Neural progenitor cell (in vitro differentiated cells): ENCODE results near the gene DPP3. TPM values are rescaled to one million over a fixed set of nuclear protein-coding genes. Genes with fewer than 3 reads are reported as not detected.

Experiments used
- DNase-seq: peaks from one replicate; pipeline ENCODE4 v3.0.0-alpha.2; 2016; ENCODE audit warnings: low spot score
- H2AFZ ChIP-seq: fragments of 200-600 bp; sonication (generic); replicated peaks from 2 replicates; pipeline ENCODE4 v1.6.1; 2016; ENCODE audit warnings: antibody characterized with exemption
- H3F3A ChIP-seq: fragments of 200-600 bp; sonication (generic); 2 replicates; pipeline ENCODE4 v1.6.1; 2016; ENCODE audit warnings: antibody characterized with exemption, low read depth
- H3K27ac ChIP-seq: fragments of 200-600 bp; sonication (generic); 2 replicates; pipeline ENCODE4 v1.5.1; 2016; ENCODE audit warnings: mild to moderate bottlenecking
- H3K27me3 ChIP-seq: fragments of 200-600 bp; sonication (generic); 2 replicates; pipeline ENCODE4 v1.6.1; 2016; ENCODE audit warnings: mild to moderate bottlenecking, moderate library complexity
- H3K36me3 ChIP-seq: fragments of 200-600 bp; sonication (generic); 2 replicates; pipeline ENCODE4 v1.5.1; 2016
- H3K4me1 ChIP-seq: fragments of 200-600 bp; sonication (generic); 2 replicates; pipeline ENCODE4 v1.6.1; 2016; ENCODE audit warnings: mixed run types
- H3K4me2 ChIP-seq: fragments of 200-600 bp; sonication (generic); 2 replicates; pipeline ENCODE4 v1.6.1; 2016
- H3K4me3 ChIP-seq: fragments of 200-600 bp; sonication (generic); 2 replicates; pipeline ENCODE4 v1.5.1; 2016
- H3K79me2 ChIP-seq: fragments of 200-600 bp; sonication (generic); 2 replicates; pipeline ENCODE4 v1.6.1; 2016; ENCODE audit warnings: low read depth
- H3K9ac ChIP-seq: fragments of 200-600 bp; sonication (generic); 2 replicates; pipeline ENCODE4 v1.6.1; 2016
- H3K9me3 ChIP-seq: fragments of 200-600 bp; sonication (generic); 2 replicates; pipeline ENCODE4 v1.5.1; 2016; ENCODE audit warnings: low read depth
- H4K20me1 ChIP-seq: fragments of 200-600 bp; sonication (generic); 2 replicates; pipeline ENCODE4 v1.6.1; 2016; ENCODE audit warnings: low read depth
- H3K27ac Mint-ChIP-seq: 3 replicates; pipeline ENCODE4 v1.8.0; 2021; ENCODE audit warnings: mixed read lengths
- H3K27me3 Mint-ChIP-seq: 2 replicates; pipeline ENCODE4 v1.8.0; 2022; ENCODE audit warnings: low read depth, mild to moderate bottlenecking, inconsistent platforms, moderate library complexity, mixed read lengths; ENCODE audit not compliant: insufficient read depth
- H3K36me3 Mint-ChIP-seq: 3 replicates; pipeline ENCODE4 v1.8.0; 2021; ENCODE audit warnings: mixed read lengths
- H3K4me1 Mint-ChIP-seq: 3 replicates; pipeline ENCODE4 v1.8.0; 2021; ENCODE audit warnings: mixed read lengths
- H3K4me3 Mint-ChIP-seq: 3 replicates; pipeline ENCODE4 v1.8.0; 2021; ENCODE audit warnings: mild to moderate bottlenecking, moderate library complexity, mixed read lengths
- H3K9me3 Mint-ChIP-seq: 3 replicates; pipeline ENCODE4 v1.8.0; 2020; ENCODE audit warnings: mixed read lengths
- CTCF ChIP-seq: fragments of 200-600 bp; sonication (generic); IDR thresholded peaks from 2 replicates; pipeline ENCODE4 v1.5.1; 2017; ENCODE audit warnings: antibody characterized with exemption, mild to moderate bottlenecking
- EZH2 ChIP-seq: fragments of 200-600 bp; sonication (generic); IDR thresholded peaks from 2 replicates; pipeline ENCODE4 v1.6.1; 2017; ENCODE audit warnings: antibody characterized with exemption, mild to moderate bottlenecking, moderate library complexity
- EZH2phosphoT487 ChIP-seq: fragments of 200-600 bp; sonication (generic); IDR thresholded peaks from 2 replicates; pipeline ENCODE4 v1.6.1; 2017; ENCODE audit warnings: antibody characterized with exemption
- small RNA-seq: library from RNA; depleted of rRNA; stranded (forward); fragments of <200 nt; gene quantifications from one replicate; pipeline ENCODE3, GENCODE V24; 2015
- total RNA-seq: library from RNA; depleted of rRNA; stranded (reverse); fragments of >200 nt; gene quantifications from 2 replicates; pipeline ENCODE4 v1.2.3, GENCODE V29; 2015; ENCODE audit warnings: low replicate concordance

The DPP3 gene
- total RNA-seq, 1 donor from 2014 or later: 41.3 TPM

GRCh38 chr11:66555416-66555815 lies 75.2 kb downstream of the DPP3 start:
- H3K79me2 ChIP-seq: no peaks in the 10 kb centered on the region
- no peaks in the 10 kb centered on the region for H4K20me1 ChIP-seq
- H3K4me3 Mint-ChIP-seq: no peak overlapping the region
- H3K9ac ChIP-seq: no peak overlapping the region
- H3K9me3 Mint-ChIP-seq: no peaks in the 10 kb centered on the region
- H3K27ac ChIP-seq: no peak overlapping the region
- H3K27ac Mint-ChIP-seq: no peak overlapping the region
- H3K36me3 ChIP-seq: no peaks in the 10 kb centered on the region
- H2AFZ ChIP-seq: no peak overlapping the region
- H3K27me3 Mint-ChIP-seq: peaks cover 5% of the 10 kb centered on the region
- H3K9me3 ChIP-seq: no peaks in the 10 kb centered on the region
- H3F3A ChIP-seq: peaks cover 1% of the 10 kb centered on the region
- no peaks in the 10 kb centered on the region for H3K27me3 ChIP-seq
- no peak overlapping the region for H3K4me3 ChIP-seq
- H3K4me1 ChIP-seq: no peaks in the 10 kb centered on the region
- no peak for TF ChIP-seq EZH2
- no peak for TF ChIP-seq CTCF
- TF ChIP-seq EZH2phosphoT487: no peak
- no peaks in the 10 kb centered on the region for H3K36me3 Mint-ChIP-seq
- no peaks in the 10 kb centered on the region for H3K4me1 Mint-ChIP-seq
- DNase-seq: no peak
- H3K4me2 ChIP-seq: no peak overlapping the region

GRCh38 chr11:66556086-66556485 lies 75.9 kb downstream of the DPP3 start:
- H2AFZ ChIP-seq: no peak overlapping the region
- no peak overlapping the region for H3K27ac ChIP-seq
- no peaks in the 10 kb centered on the region for H3K9me3 ChIP-seq
- H3K4me3 ChIP-seq: no peak overlapping the region
- no peaks in the 10 kb centered on the region for H3K79me2 ChIP-seq
- H4K20me1 ChIP-seq: no peaks in the 10 kb centered on the region
- DNase-seq: no peak
- H3K36me3 Mint-ChIP-seq: no peaks in the 10 kb centered on the region
- no peaks in the 10 kb centered on the region for H3K36me3 ChIP-seq
- H3K4me2 ChIP-seq: no peak overlapping the region
- TF ChIP-seq EZH2: no peak
- no peaks in the 10 kb centered on the region for H3K4me1 ChIP-seq
- H3K27me3 ChIP-seq: no peaks in the 10 kb centered on the region
- H3K9me3 Mint-ChIP-seq: no peaks in the 10 kb centered on the region
- H3K27ac Mint-ChIP-seq: peak overlapping the region; percentile 78
- no peaks in the 10 kb centered on the region for H3K4me1 Mint-ChIP-seq
- peaks cover 4% of the 10 kb centered on the region for H3K27me3 Mint-ChIP-seq
- H3K9ac ChIP-seq: no peak overlapping the region
- no peaks in the 10 kb centered on the region for H3F3A ChIP-seq
- H3K4me3 Mint-ChIP-seq: no peak overlapping the region

GRCh38 chr11:66557733-66558326 lies 77.6 kb downstream of the DPP3 start:
- H3K9me3 Mint-ChIP-seq: no peaks in the 10 kb centered on the region
- H3K27ac ChIP-seq: no peak overlapping the region
- TF ChIP-seq CTCF: no peak
- no peak for TF ChIP-seq EZH2phosphoT487
- TF ChIP-seq EZH2: no peak
- H3K4me3 ChIP-seq: no peak overlapping the region
- no peaks in the 10 kb centered on the region for H3K9me3 ChIP-seq
- H3K4me3 Mint-ChIP-seq: no peak overlapping the region
- no peak for DNase-seq
- H3K79me2 ChIP-seq: no peaks in the 10 kb centered on the region
- no peaks in the 10 kb centered on the region for H3K36me3 ChIP-seq
- no peaks in the 10 kb centered on the region for H4K20me1 ChIP-seq
- H3K4me1 ChIP-seq: no peaks in the 10 kb centered on the region
- H3K4me1 Mint-ChIP-seq: no peaks in the 10 kb centered on the region
- H2AFZ ChIP-seq: no peak overlapping the region
- no peaks in the 10 kb centered on the region for H3K36me3 Mint-ChIP-seq
- H3F3A ChIP-seq: no peaks in the 10 kb centered on the region
- H3K27me3 Mint-ChIP-seq: peaks cover under 1% of the 10 kb centered on the region
- H3K27me3 ChIP-seq: no peaks in the 10 kb centered on the region
- H3K4me2 ChIP-seq: no peak overlapping the region
- no peak overlapping the region for H3K9ac ChIP-seq
- H3K27ac Mint-ChIP-seq: no peak overlapping the region

Small RNA genes within 50 kb of the gene (small RNA-seq; reads per million reads assigned to genes)
- gene RF00416: not detected

Other genes with a start within 250 kb of the DPP3 start
- gene KLC2, start 222.7 kb upstream of the DPP3 start, total RNA-seq: 10.6 and 38.2 TPM in 2 replicates
- gene RAB1B, start 211.8 kb upstream of the DPP3 start, total RNA-seq: 54.0 and 85.5 TPM in 2 replicates
- gene CNIH2, start 202.3 kb upstream of the DPP3 start, total RNA-seq: 5.6 and 5.7 TPM in 2 replicates
- 19.0 and 41.0 TPM in 2 replicates for gene YIF1A, start 191.3 kb upstream of the DPP3 start, total RNA-seq
- gene TMEM151A, start 188.5 kb upstream of the DPP3 start, total RNA-seq: 0.03 TPM in 1 of 2 replicates, not detected in the other
- gene CD248, start 163.4 kb upstream of the DPP3 start, total RNA-seq: 0.62 and 0.99 TPM in 2 replicates
- 0.56 and 2.6 TPM in 2 replicates for gene RIN1, start 144.0 kb upstream of the DPP3 start, total RNA-seq
- gene BRMS1, start 135.3 kb upstream of the DPP3 start, total RNA-seq: 16.4 and 34.6 TPM in 2 replicates
- gene B4GAT1, start 132.8 kb upstream of the DPP3 start, total RNA-seq: 40.9 and 57.1 TPM in 2 replicates
- 6.9 and 15.3 TPM in 2 replicates for gene SLC29A2, start 108.7 kb upstream of the DPP3 start, total RNA-seq
- gene NPAS4, start 59.4 kb upstream of the DPP3 start, total RNA-seq: 0.65 TPM in 1 of 2 replicates, not detected in the other
- gene MRPL11, start 41.6 kb upstream of the DPP3 start, total RNA-seq: 82.0 and 131 TPM in 2 replicates
- 2.7 and 9.1 TPM in 2 replicates for gene PELI3, start 13.5 kb upstream of the DPP3 start, total RNA-seq
- gene BBS1, start 30.2 kb downstream of the DPP3 start, total RNA-seq: 42.0 and 68.9 TPM in 2 replicates
- gene ZDHHC24, start 65.6 kb downstream of the DPP3 start, total RNA-seq: 4.1 and 10.0 TPM in 2 replicates
- gene ACTN3, start 66.5 kb downstream of the DPP3 start, total RNA-seq: 20.2 and 33.0 TPM in 2 replicates
- 1.1 TPM in 1 of 2 replicates, not detected in the other for gene CTSF, start 88.2 kb downstream of the DPP3 start, total RNA-seq
- 0.22 and 1.2 TPM in 2 replicates for gene CCDC87, start 112.6 kb downstream of the DPP3 start, total RNA-seq
- gene CCS, start 112.8 kb downstream of the DPP3 start, total RNA-seq: 44.3 and 76.1 TPM in 2 replicates
- 38.2 and 63.8 TPM in 2 replicates for gene RBM14, start 136.2 kb downstream of the DPP3 start, total RNA-seq
- 172 and 206 TPM in 2 replicates for gene RBM4, start 158.3 kb downstream of the DPP3 start, total RNA-seq
- 30.2 and 40.6 TPM in 2 replicates for gene RBM4B, start 197.5 kb downstream of the DPP3 start, total RNA-seq
- gene SPTBN2, start 248.8 kb downstream of the DPP3 start, total RNA-seq: 14.5 and 51.7 TPM in 2 replicates